GM10847 (cell line): ENCODE data around the gene MAMLD1.

Experiments
- POLR2A ChIP-seq: IDR thresholded peaks from 2 replicates; pipeline ENCODE4 v1.6.1; 2011; ENCODE audit not compliant: insufficient read length; ENCODE audit errors: extremely low read depth

The MAMLD1 gene

GRCh38 chrX:150483356-150483985 is 120.4 kb downstream of the MAMLD1 start:
- TF ChIP-seq POLR2A: no peak

- no peak for TF ChIP-seq POLR2A
Observed at GRCh38 chrX:150486011-150486410, 122.9 kb downstream of the MAMLD1 start.

DNA sequence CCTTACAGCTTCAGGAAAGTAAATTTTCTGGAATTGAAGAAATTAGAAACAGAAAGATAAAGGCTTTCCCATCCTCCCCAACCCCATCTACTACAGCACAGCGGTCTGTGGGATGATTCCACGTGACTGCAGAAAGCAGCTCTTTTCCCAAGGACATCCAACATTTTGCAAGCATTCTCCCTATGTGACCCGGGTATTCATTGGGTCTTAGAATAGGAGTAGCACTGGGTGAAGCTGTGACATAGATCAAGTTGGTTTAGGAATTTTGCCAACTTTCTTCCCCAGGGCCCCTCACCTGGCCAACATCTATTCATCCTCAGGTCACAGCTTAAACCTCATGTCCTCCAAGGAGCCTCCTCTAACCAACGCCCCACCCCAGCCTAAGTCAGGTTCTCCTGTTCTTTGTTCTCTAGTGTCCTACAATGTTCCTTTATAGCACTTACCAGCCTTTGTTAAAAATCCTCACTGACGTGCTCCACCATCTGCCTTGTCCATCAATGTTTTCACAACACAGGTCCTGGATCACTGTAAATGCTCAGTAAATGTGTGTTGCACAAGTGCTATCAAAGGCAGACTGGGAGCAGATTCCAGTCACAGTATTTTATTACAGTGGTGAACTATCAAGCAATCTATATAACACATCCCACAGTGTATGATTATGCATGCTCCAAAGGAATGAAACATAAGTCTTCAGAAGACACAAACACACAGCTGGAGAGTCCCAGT is 124.4 kb downstream of the MAMLD1 start:
- no peak for TF ChIP-seq POLR2A

DNA sequence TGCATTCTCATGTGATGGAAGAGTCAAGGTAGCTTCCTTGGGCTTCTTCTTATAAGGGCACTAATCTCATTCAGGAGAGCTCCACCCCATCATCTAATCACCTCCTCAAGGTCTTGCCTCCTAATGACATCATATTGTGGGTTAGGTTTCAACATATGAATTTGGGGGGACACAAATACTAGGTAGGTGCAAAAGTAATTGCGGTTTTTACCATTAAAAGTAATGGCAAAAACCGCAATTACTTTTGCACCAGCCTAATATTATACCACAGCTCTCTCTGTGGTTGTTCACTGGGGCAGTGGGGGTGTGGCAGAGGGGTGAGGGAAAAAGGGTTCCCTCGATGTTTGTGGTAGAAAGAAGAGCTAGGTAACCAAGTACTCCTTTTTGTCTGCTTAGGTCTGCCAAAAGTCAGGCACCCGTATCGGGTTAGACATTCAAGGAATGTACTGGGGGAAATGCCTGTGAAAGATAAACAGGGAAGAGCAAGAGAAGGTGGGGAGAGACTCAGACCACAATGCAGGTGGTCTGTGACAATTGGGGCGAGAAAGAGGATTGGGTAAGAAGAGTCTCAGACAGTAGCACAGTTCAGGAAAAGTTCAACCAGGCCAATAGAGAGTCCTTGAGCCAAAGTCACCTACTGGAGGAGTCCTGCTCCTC is 126.4 kb downstream of the MAMLD1 start:
- no peak for TF ChIP-seq POLR2A

- no peak for TF ChIP-seq POLR2A
Observed at GRCh38 chrX:150495496-150495895, 132.4 kb downstream of the MAMLD1 start.

DNA sequence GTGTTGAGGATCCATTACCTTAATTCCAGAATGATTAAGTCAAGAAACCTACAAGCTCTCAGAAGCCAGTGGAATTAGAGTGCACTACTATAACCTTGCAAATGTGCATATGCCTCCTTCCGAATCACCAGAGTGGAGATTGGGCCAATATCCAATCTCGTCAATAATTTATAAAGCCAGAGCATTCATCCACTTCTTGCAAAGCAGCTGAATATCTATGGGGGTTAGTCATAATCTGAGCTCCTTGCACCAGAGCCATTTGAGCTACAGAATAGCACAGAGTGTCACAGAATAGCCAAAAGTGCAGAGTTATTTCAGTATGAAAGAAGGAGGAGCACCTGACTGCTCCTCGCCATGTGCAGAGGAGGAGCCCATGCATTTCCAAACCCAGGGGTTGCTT is 136.1 kb downstream of the MAMLD1 start:
- TF ChIP-seq POLR2A: no peak

GRCh38 chrX:150502091-150502490 is 139.0 kb downstream of the MAMLD1 start:
- TF ChIP-seq POLR2A: no peak

- no peak for TF ChIP-seq POLR2A
Observed at GRCh38 chrX:150502979-150503897, 140.1 kb downstream of the MAMLD1 start.

DNA sequence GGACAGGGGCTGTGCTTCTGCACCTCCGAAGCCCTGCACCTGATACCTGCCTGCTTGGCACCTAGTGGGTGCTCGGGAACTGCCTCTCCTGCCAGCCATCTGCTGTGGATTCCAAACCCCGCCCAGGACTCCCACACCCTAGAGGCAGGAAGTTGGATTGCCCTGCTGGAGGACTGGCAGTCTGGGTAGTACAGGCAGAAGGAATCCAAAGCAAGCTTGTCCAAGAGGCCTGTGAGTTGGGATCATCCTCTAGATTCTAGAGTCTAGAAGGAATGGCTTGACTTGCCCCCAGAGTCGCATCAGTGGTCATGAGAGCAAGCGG is 140.7 kb downstream of the MAMLD1 start:
- TF ChIP-seq POLR2A: no peak

GRCh38 chrX:150504397-150505182 is 141.5 kb downstream of the MAMLD1 start:
- no peak for TF ChIP-seq POLR2A

DNA sequence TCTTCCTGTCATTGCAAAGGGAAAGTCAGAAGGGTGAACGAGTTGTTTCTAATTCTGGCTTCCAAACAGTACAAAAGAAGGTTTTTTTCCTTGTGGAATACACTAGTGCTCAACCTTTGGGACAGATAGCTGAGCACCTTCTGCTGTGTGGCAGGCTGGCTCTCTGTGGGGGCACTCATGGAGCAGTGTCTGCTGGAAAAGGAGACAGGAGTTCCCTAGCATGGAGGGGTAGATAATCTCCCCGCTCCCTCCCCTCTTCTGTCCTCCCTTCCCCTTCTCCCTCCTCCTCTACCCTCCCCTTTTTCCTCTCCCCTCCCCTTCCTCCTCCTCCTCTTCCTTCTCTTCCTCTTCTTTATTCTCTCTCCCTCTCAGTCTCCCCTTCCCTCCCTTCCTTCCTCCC is 142.9 kb downstream of the MAMLD1 start:
- no peak for TF ChIP-seq POLR2A

GRCh38 chrX:150506486-150506885 is 143.4 kb downstream of the MAMLD1 start:
- no peak for TF ChIP-seq POLR2A

GRCh38 chrX:150507251-150507856 is 144.2 kb downstream of the MAMLD1 start:
- TF ChIP-seq POLR2A: no peak

DNA sequence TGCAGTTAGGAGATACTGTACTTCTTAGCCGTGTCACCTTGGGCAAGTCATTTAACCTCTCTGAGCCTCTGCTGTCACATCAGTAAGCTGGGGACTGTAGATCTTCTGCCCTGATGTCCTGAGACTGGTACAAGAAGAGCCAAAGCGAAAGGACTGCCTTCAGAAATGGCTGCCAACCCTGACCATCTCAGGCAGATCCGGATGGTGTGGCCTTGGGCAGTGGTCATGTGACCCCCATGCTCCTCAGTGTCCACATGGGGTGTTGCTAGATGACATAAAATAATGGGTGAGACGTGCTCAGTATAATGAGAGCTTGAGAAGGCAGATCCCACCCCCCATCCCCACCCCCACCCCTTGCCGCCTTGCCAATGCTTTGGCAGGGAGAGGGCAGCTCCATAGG is 144.9 kb downstream of the MAMLD1 start:
- TF ChIP-seq POLR2A: no peak

DNA sequence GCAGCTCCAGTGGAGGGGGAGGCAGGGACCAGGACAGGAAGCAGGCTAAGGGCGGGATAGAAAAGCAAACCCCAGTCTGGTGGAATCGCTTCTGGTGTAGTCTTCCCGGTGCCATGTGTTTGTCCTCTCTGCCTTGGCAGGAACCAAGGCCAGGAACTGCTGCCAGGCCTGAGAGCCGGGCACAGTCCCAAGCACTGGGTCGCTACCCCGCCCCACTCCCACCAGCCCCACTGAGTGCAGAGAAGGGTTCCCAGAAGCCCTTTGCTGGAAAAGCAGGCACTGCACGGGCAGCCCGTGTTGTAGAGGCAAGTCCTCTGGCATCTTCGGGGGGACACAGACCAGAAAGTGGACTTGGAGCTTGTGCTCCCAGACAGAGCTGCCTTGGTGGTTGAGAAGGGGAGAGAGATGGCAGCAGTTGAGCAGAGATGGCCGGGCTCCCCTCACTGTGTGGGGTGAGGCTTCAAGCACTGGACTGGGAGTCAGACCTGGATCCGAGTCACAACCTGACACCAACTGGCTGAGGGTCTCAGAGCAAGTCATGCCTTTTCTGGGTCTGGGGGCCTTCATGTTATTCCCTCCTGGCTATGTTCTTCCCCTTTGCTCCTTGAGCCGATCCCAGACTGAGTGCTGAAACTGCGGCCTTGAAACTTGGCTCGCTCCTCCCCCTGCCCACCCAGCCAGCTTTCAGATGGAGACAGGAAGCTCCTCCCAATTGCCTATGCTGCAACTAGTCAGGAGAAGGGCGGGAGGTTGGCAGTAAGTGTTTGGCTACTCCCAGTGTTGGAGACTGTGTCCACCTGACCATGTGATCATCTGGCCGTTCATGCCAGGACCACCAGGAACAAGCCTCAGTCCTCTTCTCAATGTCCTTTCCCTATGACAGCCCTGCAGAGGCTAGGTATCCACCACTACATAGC is 145.6 kb downstream of the MAMLD1 start:
- no peak for TF ChIP-seq POLR2A
